HCT116 (cell line): ENCODE data around the gene ANAPC4. TPM values are rescaled to one million over a fixed set of nuclear protein-coding genes. Genes with fewer than 3 reads are reported as not detected.

Source experiments
- ATAC-seq: fragments of 200-7000 bp; cut with Tn5 transposase; 2 replicates; pipeline ENCODE4 v1.9.1; 2020; ENCODE audit warnings: mild to moderate bottlenecking, moderate library complexity
- BruUV-seq: library from RNA; stranded (reverse); fragments of 400-500 nt; replicated peaks from 2 replicates; lab custom pipeline; 2021; lab: Mats Ljungman, UMichigan
- CTCF ChIA-PET: fragments of 300-600 bp; sonication (Branson Sonifier 250); formaldehyde crosslinking; loops from one replicate; lab custom pipeline; 2021; ENCODE audit warnings: antibody characterized with exemption; lab: Charles Lee
- POLR2A ChIA-PET: fragments of 300-600, 350-600 bp; sonication (Branson Sonifier 250); formaldehyde crosslinking; loops from one replicate; lab custom pipeline; 2021; ENCODE audit warnings: antibody characterized with exemption; lab: Charles Lee
- RAD21 ChIA-PET, 2 experiments: fragments of 300-600 bp; sonication (Branson Sonifier 250); formaldehyde crosslinking; loops; one replicate each; lab custom pipeline; 2023; ENCODE audit warnings: low total read pairs in 2 of 2; ENCODE audit not compliant: uncharacterized antibody in 2 of 2, unreplicated experiment in 2 of 2, low non-redundant PET in 1 of 2; lab: Charles Lee
- DNase-seq: peaks from one replicate; pipeline ENCODE4 v3.0.0-alpha.2; 2010; ENCODE audit warnings: low read depth, low spot score
- H2AFZ ChIP-seq: fragments of 200-600 bp; shearing (Covaris generic), sonication (generic); 2 replicates; pipeline ENCODE4 v1.6.1; 2017; ENCODE audit warnings: low read depth, mixed run types, mixed read lengths, antibody characterized with exemption, low read length; ENCODE audit not compliant: poor library complexity, severe bottlenecking
- H3K27ac ChIP-seq: 2 replicates; pipeline ENCODE4 v1.5.1; 2012; ENCODE audit warnings: low read depth, low read length
- H3K27me3 ChIP-seq: fragments of 200-600 bp; sonication (generic); 2 replicates; pipeline ENCODE4 v1.6.1; 2016; ENCODE audit warnings: mixed run types, low read length, mixed read lengths; ENCODE audit not compliant: insufficient read depth
- H3K36me3 ChIP-seq, 2 experiments: fragments of 200-500 bp in 1 of 2; fragments of 200-600 bp in 1 of 2; sonication (Bioruptor generic) in 1 of 2; sonication (generic) in 1 of 2; 2 replicates each; pipeline versions ENCODE4 v1.5.1 to v1.6.1; 2014 to 2016; ENCODE audit warnings: low read length in 2 of 2, inconsistent platforms in 1 of 2, mixed read lengths in 1 of 2, mixed run types in 1 of 2; ENCODE audit not compliant: insufficient read depth in 2 of 2, control insufficient read depth in 1 of 2
- H3K4me1 ChIP-seq, 2 experiments: fragments of 200-600 bp in 1 of 2; sonication (generic) in 1 of 2; 2 replicates each; pipeline versions ENCODE4 v1.5.1 to v1.6.1; 2012 to 2017; ENCODE audit warnings: low read length in 2 of 2, inconsistent platforms in 1 of 2, mild to moderate bottlenecking in 1 of 2, mixed read lengths in 1 of 2, mixed run types in 1 of 2, moderate library complexity in 1 of 2; ENCODE audit not compliant: insufficient read depth in 2 of 2, control insufficient read depth in 1 of 2
- H3K4me2 ChIP-seq: fragments of 200-600 bp; sonication (generic); 2 replicates; pipeline ENCODE4 v1.6.1; 2017; ENCODE audit warnings: mixed run types, low read length, mixed read lengths
- H3K4me3 ChIP-seq, 2 experiments: fragments of 200-600 bp in 1 of 2; sonication (generic) in 1 of 2; replicated peaks in 1 of 2; 2 replicates each; pipeline ENCODE4 v1.5.1; 2011 to 2016; ENCODE audit warnings: low read length in 2 of 2, control low read depth in 1 of 2, low read depth in 1 of 2, mild to moderate bottlenecking in 1 of 2, mixed read lengths in 1 of 2, mixed run types in 1 of 2
- H3K79me2 ChIP-seq: fragments of 200-600 bp; sonication (generic); 2 replicates; pipeline ENCODE4 v1.6.1; 2017; ENCODE audit warnings: mild to moderate bottlenecking, mixed run types, low read length, moderate library complexity, mixed read lengths; ENCODE audit not compliant: insufficient read depth
- H3K9ac ChIP-seq: fragments of 200-600 bp; sonication (generic); 2 replicates; pipeline ENCODE4 v1.6.1; 2016; ENCODE audit warnings: low read length, mixed read lengths
- H3K9me2 ChIP-seq: fragments of 200-600 bp; sonication (generic), shearing (Covaris generic); 2 replicates; pipeline ENCODE4 v1.6.1; 2017; ENCODE audit warnings: mixed run types, mild to moderate bottlenecking, moderate library complexity; ENCODE audit not compliant: insufficient read depth
- H3K9me3 ChIP-seq, 2 experiments: fragments of 200-500 bp in 1 of 2; fragments of 200-600 bp in 1 of 2; sonication (Bioruptor generic) in 1 of 2; sonication (generic) in 1 of 2; 2 replicates each; pipeline ENCODE4 v1.6.1; 2014 to 2017; ENCODE audit warnings: low read length in 2 of 2, mixed read lengths in 2 of 2, inconsistent platforms in 1 of 2, low read depth in 1 of 2, mild to moderate bottlenecking in 1 of 2, mixed run types in 1 of 2, moderate library complexity in 1 of 2; ENCODE audit not compliant: control insufficient read depth in 1 of 2, insufficient read depth in 1 of 2
- H4K20me1 ChIP-seq: fragments of 200-600 bp; sonication (generic), shearing (Covaris generic); 2 replicates; pipeline ENCODE4 v1.6.1; 2017; ENCODE audit warnings: mixed run types, mild to moderate bottlenecking, moderate library complexity; ENCODE audit not compliant: insufficient read depth
- CBX3 ChIP-seq: IDR thresholded peaks from 2 replicates; pipeline ENCODE4 v1.6.1; 2012; ENCODE audit warnings: low read depth
- EGR1 ChIP-seq: IDR thresholded peaks from 2 replicates; pipeline ENCODE4 v1.6.1; 2012; ENCODE audit warnings: low read depth
- JUND ChIP-seq: IDR thresholded peaks from 2 replicates; pipeline ENCODE4 v1.6.1; 2012
- RAD21 ChIP-seq: IDR thresholded peaks from 2 replicates; pipeline ENCODE4 v1.6.1; 2012; ENCODE audit warnings: low read depth, mild to moderate bottlenecking
- SRF ChIP-seq: IDR thresholded peaks from 2 replicates; pipeline ENCODE4 v1.6.1; 2012; ENCODE audit warnings: low read depth
- intact Hi-C: fragments of 100-400 bp; cut with micrococcal nuclease; formaldehyde crosslinking; loops from 2 replicates; pipeline ENCODE4 v1.10.0; 2022
- total RNA-seq: library from RNA; stranded (reverse); gene quantifications from one replicate; pipeline ENCODE4 v1.2.1, GENCODE V29; 2021; ENCODE audit not compliant: unreplicated experiment
- TF ChIP-seq, protein P1 (sequence below): IDR thresholded peaks from 2 replicates; pipeline ENCODE4 v1.6.1; 2011; ENCODE audit warnings: mild to moderate bottlenecking, low read length, moderate library complexity; ENCODE audit not compliant: insufficient replicate concordance; ENCODE audit errors: extremely low read depth
- TF ChIP-seq, protein P2 (sequence below), 3 experiments: fragments of 200-600 bp in 1 of 3; sonication (generic) in 1 of 3; IDR thresholded peaks in 2 of 3; conservative IDR thresholded peaks in 1 of 3; 2 replicates each; pipeline ENCODE4 v1.5.1; 2012 to 2017; ENCODE audit warnings: low read depth in 2 of 3, low read length in 2 of 3, antibody characterized with exemption in 1 of 3, borderline replicate concordance in 1 of 3, control low read depth in 1 of 3, mild to moderate bottlenecking in 1 of 3, mixed read lengths in 1 of 3, mixed run types in 1 of 3, moderate library complexity in 1 of 3; ENCODE audit not compliant: insufficient read depth in 1 of 3

ANAPC4 gene
- total RNA-seq, 1 experiment from 2014 or later = 29.2 TPM

DNA sequence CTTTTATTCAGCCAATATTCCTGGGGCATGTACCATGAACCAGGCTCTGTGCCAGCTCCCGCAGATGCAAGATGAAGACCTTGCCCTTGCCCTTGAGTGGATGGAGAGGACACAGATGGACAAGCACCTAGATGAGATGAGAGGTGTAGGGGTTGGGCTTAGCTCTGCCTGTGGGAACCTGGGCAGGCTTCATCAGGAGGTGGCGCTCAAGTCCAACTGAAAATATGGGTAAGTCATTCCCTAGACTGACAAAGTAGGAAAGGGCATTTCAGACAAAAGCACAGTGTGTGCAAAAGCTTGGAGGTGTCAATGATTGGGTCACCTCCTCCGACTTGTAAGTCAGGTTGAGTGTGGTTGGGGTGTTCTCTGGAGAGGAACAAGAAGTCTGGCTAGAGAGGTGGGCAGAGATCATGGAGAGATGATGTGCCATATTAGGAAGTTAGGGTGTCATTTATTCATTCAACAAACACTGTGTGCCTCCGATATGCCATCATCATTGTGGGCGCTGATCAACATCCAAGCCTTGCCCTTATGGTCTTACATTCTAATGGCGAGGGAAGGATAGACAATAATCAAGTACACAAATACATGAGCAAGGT is 64.6 kb downstream of the ANAPC4 start:
- no peaks in the 10 kb centered on the region for H3K36me3 ChIP-seq
- H2AFZ ChIP-seq = no peak overlapping the region
- no peaks in the 10 kb centered on the region for H3K27me3 ChIP-seq
- no peaks in the 10 kb centered on the region for H3K9me2 ChIP-seq
- no TSS peak for BruUV-seq
- no peak for TF ChIP-seq JUND
- TF ChIP-seq EGR1 = no peak
- TF ChIP-seq RAD21 = peak; percentile 91
- TF ChIP-seq, protein P1, sequence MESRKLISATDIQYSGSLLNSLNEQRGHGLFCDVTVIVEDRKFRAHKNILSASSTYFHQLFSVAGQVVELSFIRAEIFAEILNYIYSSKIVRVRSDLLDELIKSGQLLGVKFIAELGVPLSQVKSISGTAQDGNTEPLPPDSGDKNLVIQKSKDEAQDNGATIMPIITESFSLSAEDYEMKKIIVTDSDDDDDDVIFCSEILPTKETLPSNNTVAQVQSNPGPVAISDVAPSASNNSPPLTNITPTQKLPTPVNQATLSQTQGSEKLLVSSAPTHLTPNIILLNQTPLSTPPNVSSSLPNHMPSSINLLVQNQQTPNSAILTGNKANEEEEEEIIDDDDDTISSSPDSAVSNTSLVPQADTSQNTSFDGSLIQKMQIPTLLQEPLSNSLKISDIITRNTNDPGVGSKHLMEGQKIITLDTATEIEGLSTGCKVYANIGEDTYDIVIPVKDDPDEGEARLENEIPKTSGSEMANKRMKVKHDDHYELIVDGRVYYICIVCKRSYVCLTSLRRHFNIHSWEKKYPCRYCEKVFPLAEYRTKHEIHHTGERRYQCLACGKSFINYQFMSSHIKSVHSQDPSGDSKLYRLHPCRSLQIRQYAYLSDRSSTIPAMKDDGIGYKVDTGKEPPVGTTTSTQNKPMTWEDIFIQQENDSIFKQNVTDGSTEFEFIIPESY = no peak
- no peak for TF ChIP-seq CBX3
- TF ChIP-seq, protein P2, sequence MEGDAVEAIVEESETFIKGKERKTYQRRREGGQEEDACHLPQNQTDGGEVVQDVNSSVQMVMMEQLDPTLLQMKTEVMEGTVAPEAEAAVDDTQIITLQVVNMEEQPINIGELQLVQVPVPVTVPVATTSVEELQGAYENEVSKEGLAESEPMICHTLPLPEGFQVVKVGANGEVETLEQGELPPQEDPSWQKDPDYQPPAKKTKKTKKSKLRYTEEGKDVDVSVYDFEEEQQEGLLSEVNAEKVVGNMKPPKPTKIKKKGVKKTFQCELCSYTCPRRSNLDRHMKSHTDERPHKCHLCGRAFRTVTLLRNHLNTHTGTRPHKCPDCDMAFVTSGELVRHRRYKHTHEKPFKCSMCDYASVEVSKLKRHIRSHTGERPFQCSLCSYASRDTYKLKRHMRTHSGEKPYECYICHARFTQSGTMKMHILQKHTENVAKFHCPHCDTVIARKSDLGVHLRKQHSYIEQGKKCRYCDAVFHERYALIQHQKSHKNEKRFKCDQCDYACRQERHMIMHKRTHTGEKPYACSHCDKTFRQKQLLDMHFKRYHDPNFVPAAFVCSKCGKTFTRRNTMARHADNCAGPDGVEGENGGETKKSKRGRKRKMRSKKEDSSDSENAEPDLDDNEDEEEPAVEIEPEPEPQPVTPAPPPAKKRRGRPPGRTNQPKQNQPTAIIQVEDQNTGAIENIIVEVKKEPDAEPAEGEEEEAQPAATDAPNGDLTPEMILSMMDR (IDR thresholded peaks at IDR 0.05 in 2 of 3, conservative IDR thresholded peaks at IDR 0.05 in 1 of 3; ENCODE audit: borderline replicate concordance in 1 of 3, insufficient read depth in 1 of 3, low read depth in 2 of 3, low read length in 2 of 3) = peak; percentile 78 to 82 (median 81)
- peak; percentile 67 for TF ChIP-seq SRF
- peak; percentile 96 for ATAC-seq
- no peaks in the 10 kb centered on the region for H3K4me1 ChIP-seq
- H4K20me1 ChIP-seq = no peaks in the 10 kb centered on the region
- no peaks in the 10 kb centered on the region for H3K79me2 ChIP-seq
- no peaks in the 10 kb centered on the region for H3K9me3 ChIP-seq
- no peak overlapping the region for H3K27ac ChIP-seq
- POLR2A ChIA-PET = no interaction called here
- DNase-seq = peak; percentile 52
- no peak overlapping the region for H3K4me3 ChIP-seq
- intact Hi-C loops = loop anchor here (1.0 to 5.0 kb wide), 3 partner anchors 327 to 421 kb away; partner anchors contain the start of gene SEL1L3
- RAD21 ChIA-PET = interaction anchor here (0.6 to 2.2 kb wide), 6 partner anchors 18 to 351 kb away, joined by 3 to 7 read pairs (median 4); no protein-coding TSS in a partner anchor
- H3K9ac ChIP-seq = no peak overlapping the region
- no peak overlapping the region for H3K4me2 ChIP-seq
- CTCF ChIA-PET = interaction anchor here (0.7 to 4.6 kb wide), 17 partner anchors 11 to 424 kb away, joined by 3 to 65 read pairs (median 4); no protein-coding TSS in a partner anchor
